ENCODE results near the gene KRTAP5-6.
"Not testable (repeated sequence)": the region's sequence is repeated elsewhere in the genome, so short reads cannot be mapped to it uniquely, and the experiment has no call there.

The KRTAP5-6 gene

GRCh38 chr11:1668911-1669473 is 28.0 kb upstream of the KRTAP5-6 start:
- Histone ChIP-seq H3K9ac (ENCODE audit: low read length) (no peak overlapping the region), H3K36me3 (ENCODE audit: control insufficient read depth, insufficient read depth, low read length) (no peaks in the 10 kb centered on the region), H3K4me1 (ENCODE audit: control insufficient read depth, insufficient read depth, low read length) (no peaks in the 10 kb centered on the region), H3K4me3 (ENCODE audit: low read length) (no peak overlapping the region), H3K9me3 (ENCODE audit: control insufficient read depth, low read length) (no peaks in the 10 kb centered on the region), H3K27me3 (ENCODE audit: control insufficient read depth, insufficient read depth, low read length) (peaks cover 21% of the 10 kb centered on the region)

- H3K4me1 ChIP-seq (ENCODE audit: control insufficient read depth, insufficient read depth, low read length), result no peaks in the 10 kb centered on the region
Measured at GRCh38 chr11:1669546-1670218, 27.3 kb upstream of the KRTAP5-6 start.

DNA sequence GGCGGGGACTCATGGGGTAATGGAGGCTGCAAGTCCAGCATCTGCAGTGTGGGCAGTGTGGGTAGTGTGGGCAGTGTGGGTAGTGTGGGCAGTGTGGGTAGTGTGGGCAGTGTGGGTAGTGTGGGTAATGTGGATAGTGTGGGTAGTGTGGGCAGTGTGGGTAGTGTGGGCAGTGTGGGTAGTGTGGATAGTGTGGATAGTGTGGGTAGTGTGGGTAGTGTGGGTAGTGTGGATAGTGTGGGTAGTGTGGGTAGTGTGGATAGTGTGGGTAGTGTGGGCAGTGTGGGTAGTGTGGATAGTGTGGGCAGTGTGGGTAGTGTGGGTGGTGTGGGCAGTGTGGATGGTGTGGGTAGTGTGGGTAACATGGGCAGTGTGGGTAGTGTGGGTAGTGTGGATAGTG is 26.5 kb upstream of the KRTAP5-6 start:
- H3K4me3 ChIP-seq (ENCODE audit: low read length); H3K36me3 ChIP-seq (ENCODE audit: control insufficient read depth, insufficient read depth, low read length); H3K9me3 ChIP-seq (ENCODE audit: control insufficient read depth, low read length); H3K4me1 ChIP-seq (ENCODE audit: control insufficient read depth, insufficient read depth, low read length); H3K9ac ChIP-seq (ENCODE audit: low read length): not testable (repeated sequence)
- H3K27me3 ChIP-seq (ENCODE audit: control insufficient read depth, insufficient read depth, low read length), result peaks cover 31% of the 10 kb centered on the region

More at GRCh38 chr11:1669546-1670218, 27.3 kb upstream of the KRTAP5-6 start:
- H3K27me3 ChIP-seq (ENCODE audit: control insufficient read depth, insufficient read depth, low read length), result peaks cover 27% of the 10 kb centered on the region
- no peak overlapping the region for H3K9ac ChIP-seq (ENCODE audit: low read length)
- H3K36me3 ChIP-seq (ENCODE audit: control insufficient read depth, insufficient read depth, low read length), result no peaks in the 10 kb centered on the region
- no peak overlapping the region for H3K4me3 ChIP-seq (ENCODE audit: low read length)
- no peaks in the 10 kb centered on the region for H3K9me3 ChIP-seq (ENCODE audit: control insufficient read depth, low read length)

GRCh38 chr11:1670905-1671371 is 26.1 kb upstream of the KRTAP5-6 start:
- Histone ChIP-seq H3K9me3 (ENCODE audit: control insufficient read depth, low read length) (no peaks in the 10 kb centered on the region), H3K4me3 (ENCODE audit: low read length) (no peak overlapping the region), H3K4me1 (ENCODE audit: control insufficient read depth, insufficient read depth, low read length) (no peaks in the 10 kb centered on the region), H3K27me3 (ENCODE audit: control insufficient read depth, insufficient read depth, low read length) (peaks cover 31% of the 10 kb centered on the region), H3K36me3 (ENCODE audit: control insufficient read depth, insufficient read depth, low read length) (no peaks in the 10 kb centered on the region), H3K9ac (ENCODE audit: low read length) (no peak overlapping the region)

GRCh38 chr11:1671658-1672057 is 25.3 kb upstream of the KRTAP5-6 start:
- Histone ChIP-seq H3K4me3 (ENCODE audit: low read length) (no peak overlapping the region), H3K4me1 (ENCODE audit: control insufficient read depth, insufficient read depth, low read length) (no peaks in the 10 kb centered on the region), H3K9me3 (ENCODE audit: control insufficient read depth, low read length) (no peaks in the 10 kb centered on the region), H3K36me3 (ENCODE audit: control insufficient read depth, insufficient read depth, low read length) (no peaks in the 10 kb centered on the region), H3K9ac (ENCODE audit: low read length) (no peak overlapping the region), H3K27me3 (ENCODE audit: control insufficient read depth, insufficient read depth, low read length) (peaks cover 34% of the 10 kb centered on the region)

GRCh38 chr11:1672613-1673350 is 24.2 kb upstream of the KRTAP5-6 start:
- Histone ChIP-seq H3K4me1 (ENCODE audit: control insufficient read depth, insufficient read depth, low read length) (no peaks in the 10 kb centered on the region), H3K9me3 (ENCODE audit: control insufficient read depth, low read length) (no peaks in the 10 kb centered on the region), H3K36me3 (ENCODE audit: control insufficient read depth, insufficient read depth, low read length) (no peaks in the 10 kb centered on the region), H3K4me3 (ENCODE audit: low read length) (no peak overlapping the region), H3K9ac (ENCODE audit: low read length) (no peak overlapping the region), H3K27me3 (ENCODE audit: control insufficient read depth, insufficient read depth, low read length) (peaks cover 35% of the 10 kb centered on the region)

DNA sequence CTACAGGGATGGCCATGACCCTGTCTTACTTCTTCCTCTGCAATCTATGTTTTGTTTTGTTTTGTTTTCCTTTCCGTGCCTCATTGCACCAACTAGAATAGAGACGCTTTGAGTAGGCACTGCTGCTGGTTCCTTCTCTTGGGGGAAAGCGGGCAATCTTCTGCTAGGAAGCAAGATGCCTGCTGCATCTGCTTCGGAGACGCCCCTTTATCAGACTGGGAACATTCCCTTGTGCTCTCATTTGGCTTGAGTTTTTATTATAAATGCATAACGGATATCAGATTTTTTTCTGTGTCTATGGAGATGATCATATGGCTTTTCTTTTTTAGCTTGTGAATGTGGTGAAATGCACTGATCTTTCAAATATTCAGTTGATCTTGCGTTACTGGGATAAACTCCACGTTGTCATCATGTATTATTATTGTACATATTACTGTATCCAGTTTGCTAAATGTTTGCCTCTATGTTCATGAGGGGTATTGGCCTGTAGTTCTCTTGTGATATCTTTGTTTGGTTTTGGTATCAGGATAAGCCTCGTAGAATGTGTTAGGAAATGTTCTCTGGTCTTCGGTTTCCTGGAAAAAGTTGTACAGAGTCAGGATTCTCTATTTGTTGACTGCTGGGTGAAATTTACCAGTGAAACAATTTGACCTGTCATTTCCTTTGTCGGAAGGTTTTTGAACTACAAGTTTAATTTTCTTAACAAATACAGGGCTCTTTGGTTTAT is 23.4 kb upstream of the KRTAP5-6 start:
- no peaks in the 10 kb centered on the region for H3K36me3 ChIP-seq (ENCODE audit: control insufficient read depth, insufficient read depth, low read length)
- no peak overlapping the region for H3K9ac ChIP-seq (ENCODE audit: low read length)
- H3K9me3 ChIP-seq (ENCODE audit: control insufficient read depth, low read length), result no peaks in the 10 kb centered on the region
- H3K27me3 ChIP-seq (ENCODE audit: control insufficient read depth, insufficient read depth, low read length), result peaks cover 34% of the 10 kb centered on the region
- no peak overlapping the region for H3K4me3 ChIP-seq (ENCODE audit: low read length)
- no peaks in the 10 kb centered on the region for H3K4me1 ChIP-seq (ENCODE audit: control insufficient read depth, insufficient read depth, low read length)

DNA sequence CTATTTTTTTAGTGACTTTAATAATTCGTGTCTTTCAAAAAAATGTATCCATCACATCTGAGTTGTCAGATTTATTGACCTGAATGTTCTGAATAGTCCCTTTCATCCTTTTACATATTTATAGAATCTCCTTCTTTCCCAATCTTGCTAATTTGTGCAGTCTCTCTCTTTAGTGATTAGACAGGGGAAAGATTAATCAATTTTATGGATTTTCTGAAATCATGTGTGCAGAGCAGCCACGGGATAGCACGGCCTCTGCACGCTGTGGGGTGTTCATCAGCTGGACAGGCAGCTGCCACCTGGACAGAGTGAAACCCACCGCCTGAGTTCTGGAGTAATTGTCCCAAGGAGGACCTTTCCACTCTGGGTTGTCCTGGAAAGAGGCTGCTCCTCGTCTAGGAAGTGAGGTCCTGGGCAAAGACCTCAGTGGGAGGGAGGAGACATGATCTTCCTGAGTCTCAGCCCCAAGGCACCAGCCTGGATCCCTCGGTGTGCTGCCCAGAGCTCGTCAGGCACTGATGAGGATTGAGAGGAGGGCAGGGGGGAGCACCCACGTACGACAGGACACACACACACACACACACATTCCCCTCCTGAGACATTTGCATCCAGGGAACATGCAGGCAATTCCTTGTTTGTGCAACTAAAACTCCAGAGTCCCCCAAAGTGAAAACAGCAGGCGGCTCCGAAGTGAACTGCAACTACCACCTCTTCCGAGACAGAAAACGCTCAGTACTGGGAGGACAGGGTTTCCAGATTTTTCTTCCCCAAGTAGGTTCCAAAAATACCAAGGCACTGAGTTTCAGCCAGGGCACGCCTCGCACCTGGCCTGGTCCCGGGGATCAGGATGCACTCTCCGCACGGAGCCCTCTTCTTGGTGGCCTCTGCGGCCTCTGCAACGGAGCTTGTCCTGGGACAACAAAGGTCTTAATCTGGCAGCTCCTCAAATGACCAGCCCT is 22.5 kb upstream of the KRTAP5-6 start:
- Histone ChIP-seq H3K9ac (ENCODE audit: low read length) (no peak overlapping the region), H3K4me3 (ENCODE audit: low read length) (no peak overlapping the region), H3K36me3 (ENCODE audit: control insufficient read depth, insufficient read depth, low read length) (no peaks in the 10 kb centered on the region), H3K9me3 (ENCODE audit: control insufficient read depth, low read length) (no peaks in the 10 kb centered on the region), H3K4me1 (ENCODE audit: control insufficient read depth, insufficient read depth, low read length) (no peaks in the 10 kb centered on the region), H3K27me3 (ENCODE audit: control insufficient read depth, insufficient read depth, low read length) (peaks cover 34% of the 10 kb centered on the region)

- Histone ChIP-seq H3K9me3 (ENCODE audit: control insufficient read depth, low read length) (no peaks in the 10 kb centered on the region), H3K36me3 (ENCODE audit: control insufficient read depth, insufficient read depth, low read length) (no peaks in the 10 kb centered on the region), H3K4me3 (ENCODE audit: low read length) (no peak overlapping the region), H3K4me1 (ENCODE audit: control insufficient read depth, insufficient read depth, low read length) (no peaks in the 10 kb centered on the region), H3K27me3 (ENCODE audit: control insufficient read depth, insufficient read depth, low read length) (peaks cover 31% of the 10 kb centered on the region), H3K9ac (ENCODE audit: low read length) (no peak overlapping the region)
Measured at GRCh38 chr11:1675536-1676228, 21.3 kb upstream of the KRTAP5-6 start.

DNA sequence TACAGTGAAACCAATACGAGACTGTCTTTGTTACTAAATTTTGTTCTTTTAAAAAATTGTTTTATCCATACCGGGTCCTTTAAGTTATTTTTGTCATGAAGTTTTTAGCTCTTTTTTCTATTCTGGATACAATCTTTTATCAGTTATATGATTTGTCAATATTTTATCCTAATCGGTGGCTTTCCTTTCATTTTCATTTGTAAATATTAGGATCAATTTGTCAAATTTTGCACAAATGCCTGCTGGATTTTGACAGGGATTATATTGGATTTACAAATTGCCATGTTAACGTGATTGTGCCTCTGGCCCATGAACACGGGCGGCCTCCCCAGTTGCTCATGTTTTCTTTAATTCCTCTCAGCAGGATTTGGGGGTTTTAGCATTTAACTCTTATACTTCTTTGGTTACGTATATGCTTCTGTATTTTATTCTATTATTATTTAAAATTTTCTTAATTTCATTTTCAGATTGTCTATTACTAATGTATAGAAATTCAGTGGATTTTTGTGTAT is 20.7 kb upstream of the KRTAP5-6 start:
- Histone ChIP-seq H3K9me3 (ENCODE audit: control insufficient read depth, low read length) (no peaks in the 10 kb centered on the region), H3K9ac (ENCODE audit: low read length) (no peak overlapping the region), H3K27me3 (ENCODE audit: control insufficient read depth, insufficient read depth, low read length) (peaks cover 28% of the 10 kb centered on the region), H3K4me1 (ENCODE audit: control insufficient read depth, insufficient read depth, low read length) (no peaks in the 10 kb centered on the region), H3K36me3 (ENCODE audit: control insufficient read depth, insufficient read depth, low read length) (no peaks in the 10 kb centered on the region), H3K4me3 (ENCODE audit: low read length) (no peak overlapping the region)
